Measurements from ENCODE around the gene ZMYND8. TPM values are rescaled to one million over a fixed set of nuclear protein-coding genes. Genes with fewer than 3 reads are reported as not detected.
"Not testable (repeated sequence)": the region's sequence is repeated elsewhere in the genome, so short reads cannot be mapped to it uniquely, and the experiment has no call there.

ZMYND8 gene
- total RNA-seq, 1 donor from 2014 or later: 109 TPM

DNA sequence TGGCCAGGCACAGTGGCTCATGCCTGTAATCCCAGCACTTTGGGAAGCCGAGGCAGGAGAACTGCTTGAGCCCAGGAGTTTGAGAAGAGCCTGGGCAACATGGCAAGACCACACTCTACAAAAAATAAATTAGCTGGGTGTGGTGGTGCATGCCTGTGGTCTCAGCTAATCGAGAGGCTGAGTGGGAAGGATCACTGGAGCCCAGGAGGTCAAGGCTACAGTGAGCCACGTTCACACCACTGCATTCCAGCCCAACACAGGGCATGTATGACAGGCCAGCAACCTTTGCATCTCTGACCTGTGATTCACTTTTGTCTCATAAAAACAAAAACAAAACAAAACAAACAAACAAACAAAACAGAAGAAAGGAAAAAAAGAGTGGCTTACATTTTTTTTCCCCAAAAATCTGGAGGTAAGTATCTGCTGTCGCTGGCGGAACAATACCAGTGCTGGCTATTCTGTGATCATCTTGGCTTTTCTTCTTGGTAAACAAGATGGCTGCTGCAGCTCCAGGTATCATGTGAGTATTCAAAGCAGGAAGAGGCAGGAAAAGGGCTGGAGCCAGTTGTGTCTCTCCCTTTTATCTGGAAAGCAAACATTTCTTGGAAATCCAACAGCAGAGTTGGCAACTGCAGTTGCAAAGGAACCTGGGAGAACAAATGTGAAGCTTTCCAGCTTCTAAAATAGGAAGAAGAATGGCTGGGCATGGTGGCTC, 40.4 kb upstream of the ZMYND8 start:
- Mint-ChIP-seq H3K36me3 (ENCODE audit: low read depth, unreplicated experiment) (no peaks in the 10 kb centered on the region), H3K4me3 (ENCODE audit: unreplicated experiment) (no peak overlapping the region), H3K27me3 (ENCODE audit: unreplicated experiment) (peaks cover 3% of the 10 kb centered on the region), H3K27ac (ENCODE audit: unreplicated experiment) (no peak overlapping the region), H3K9me3 (ENCODE audit: unreplicated experiment) (no peaks in the 10 kb centered on the region), H3K4me1 (ENCODE audit: unreplicated experiment) (peaks cover 3% of the 10 kb centered on the region)
- DNase-seq (ENCODE audit: low spot score): no peak
- TF ChIP-seq, protein P1, sequence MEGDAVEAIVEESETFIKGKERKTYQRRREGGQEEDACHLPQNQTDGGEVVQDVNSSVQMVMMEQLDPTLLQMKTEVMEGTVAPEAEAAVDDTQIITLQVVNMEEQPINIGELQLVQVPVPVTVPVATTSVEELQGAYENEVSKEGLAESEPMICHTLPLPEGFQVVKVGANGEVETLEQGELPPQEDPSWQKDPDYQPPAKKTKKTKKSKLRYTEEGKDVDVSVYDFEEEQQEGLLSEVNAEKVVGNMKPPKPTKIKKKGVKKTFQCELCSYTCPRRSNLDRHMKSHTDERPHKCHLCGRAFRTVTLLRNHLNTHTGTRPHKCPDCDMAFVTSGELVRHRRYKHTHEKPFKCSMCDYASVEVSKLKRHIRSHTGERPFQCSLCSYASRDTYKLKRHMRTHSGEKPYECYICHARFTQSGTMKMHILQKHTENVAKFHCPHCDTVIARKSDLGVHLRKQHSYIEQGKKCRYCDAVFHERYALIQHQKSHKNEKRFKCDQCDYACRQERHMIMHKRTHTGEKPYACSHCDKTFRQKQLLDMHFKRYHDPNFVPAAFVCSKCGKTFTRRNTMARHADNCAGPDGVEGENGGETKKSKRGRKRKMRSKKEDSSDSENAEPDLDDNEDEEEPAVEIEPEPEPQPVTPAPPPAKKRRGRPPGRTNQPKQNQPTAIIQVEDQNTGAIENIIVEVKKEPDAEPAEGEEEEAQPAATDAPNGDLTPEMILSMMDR (IDR thresholded peaks at IDR 0.05; ENCODE audit: unreplicated experiment): no peak

DNA sequence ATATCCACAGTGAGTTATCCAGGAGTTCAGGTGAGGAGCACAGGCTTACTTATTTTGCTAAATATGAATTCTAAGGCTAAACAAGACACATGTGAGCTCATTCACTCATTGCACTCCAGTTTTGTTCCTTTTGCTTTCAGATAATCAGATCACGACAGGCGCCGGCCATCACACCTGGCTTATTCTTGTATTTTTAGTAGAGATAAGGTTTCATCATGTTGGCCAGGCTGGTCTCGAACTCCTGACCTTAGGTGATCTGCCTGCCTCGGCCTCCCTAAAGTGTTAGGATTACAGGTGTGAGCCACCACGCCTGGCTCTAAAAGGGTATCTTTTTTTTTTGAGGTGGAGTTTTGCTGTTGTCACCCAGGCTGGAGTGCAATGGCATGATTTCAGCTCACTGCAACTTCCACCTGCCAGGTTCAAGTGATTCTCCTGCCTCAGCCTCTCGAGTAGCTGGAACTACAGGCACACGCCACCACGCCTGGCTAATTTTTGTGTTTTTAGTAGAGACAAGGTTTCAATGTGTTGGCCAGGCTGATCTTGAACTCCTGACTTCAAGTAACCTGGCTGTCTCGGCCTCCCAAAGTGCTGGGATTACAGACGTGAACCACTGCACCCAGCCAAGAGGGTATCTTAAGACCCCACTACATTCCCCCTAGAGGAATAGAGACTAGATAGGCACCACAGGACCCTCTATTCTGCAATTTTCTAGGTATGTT, 37.5 kb upstream of the ZMYND8 start:
- not testable (repeated sequence) for H3K4me3 Mint-ChIP-seq (ENCODE audit: unreplicated experiment); DNase-seq (ENCODE audit: low spot score); H3K36me3 Mint-ChIP-seq (ENCODE audit: low read depth, unreplicated experiment); H3K9me3 Mint-ChIP-seq (ENCODE audit: unreplicated experiment); H3K4me1 Mint-ChIP-seq (ENCODE audit: unreplicated experiment); H3K27ac Mint-ChIP-seq (ENCODE audit: unreplicated experiment); H3K27me3 Mint-ChIP-seq (ENCODE audit: unreplicated experiment)

- TF ChIP-seq, protein P1 (IDR thresholded peaks at IDR 0.05; ENCODE audit: unreplicated experiment): no peak
- no peak for DNase-seq (ENCODE audit: low spot score)
- Mint-ChIP-seq H3K36me3 (ENCODE audit: low read depth, unreplicated experiment) (no peaks in the 10 kb centered on the region), H3K4me1 (ENCODE audit: unreplicated experiment) (peaks cover 3% of the 10 kb centered on the region), H3K9me3 (ENCODE audit: unreplicated experiment) (no peaks in the 10 kb centered on the region), H3K4me3 (ENCODE audit: unreplicated experiment) (no peak overlapping the region), H3K27ac (ENCODE audit: unreplicated experiment) (no peak overlapping the region), H3K27me3 (ENCODE audit: unreplicated experiment) (peaks cover 3% of the 10 kb centered on the region)
Observed at GRCh38 chr20:47392721-47393073, 36.2 kb upstream of the ZMYND8 start.

DNA sequence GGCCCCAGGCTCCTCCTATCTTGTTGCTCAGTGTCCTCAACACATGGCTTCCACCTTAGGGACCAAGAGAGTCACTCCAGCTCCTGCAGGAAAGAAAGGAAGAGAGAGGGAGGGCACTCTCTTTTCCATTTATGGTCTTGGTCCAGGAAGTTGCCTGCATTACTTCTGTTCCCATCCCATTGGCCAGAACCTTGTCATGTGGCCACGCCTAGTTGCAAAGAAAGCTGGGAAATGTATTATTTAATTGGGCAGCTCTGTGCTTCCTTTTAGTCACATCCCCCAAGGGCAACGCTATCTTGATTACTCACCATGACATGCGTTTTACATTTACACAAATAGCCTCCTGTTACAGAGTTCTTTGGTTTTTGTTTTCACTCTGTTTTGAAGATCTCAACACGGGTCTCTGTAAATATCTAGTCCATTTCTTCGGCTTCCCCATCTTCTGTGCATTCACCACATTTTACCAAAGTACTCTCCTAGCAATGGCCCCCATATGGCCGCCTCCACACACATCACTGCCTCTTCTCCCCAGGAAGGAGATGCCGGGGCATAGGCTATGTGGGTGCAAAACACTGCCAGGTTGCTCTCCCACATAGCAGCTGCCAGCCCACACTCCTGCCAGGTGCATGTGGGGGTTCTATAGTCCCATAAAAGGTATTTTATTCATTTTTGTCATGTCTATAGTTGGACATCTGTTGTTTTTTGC, 35.7 kb upstream of the ZMYND8 start:
- Mint-ChIP-seq H3K4me1 (ENCODE audit: unreplicated experiment) (peaks cover 3% of the 10 kb centered on the region), H3K27ac (ENCODE audit: unreplicated experiment) (no peak overlapping the region), H3K36me3 (ENCODE audit: low read depth, unreplicated experiment) (no peaks in the 10 kb centered on the region), H3K27me3 (ENCODE audit: unreplicated experiment) (peaks cover 3% of the 10 kb centered on the region), H3K4me3 (ENCODE audit: unreplicated experiment) (no peak overlapping the region), H3K9me3 (ENCODE audit: unreplicated experiment) (no peaks in the 10 kb centered on the region)
- TF ChIP-seq, protein P1 (IDR thresholded peaks at IDR 0.05; ENCODE audit: unreplicated experiment): no peak
- DNase-seq (ENCODE audit: low spot score): no peak

GRCh38 chr20:47391276-47392010, 34.9 kb upstream of the ZMYND8 start:
- Mint-ChIP-seq H3K9me3 (ENCODE audit: unreplicated experiment) (no peaks in the 10 kb centered on the region), H3K36me3 (ENCODE audit: low read depth, unreplicated experiment) (no peaks in the 10 kb centered on the region), H3K27me3 (ENCODE audit: unreplicated experiment) (peaks cover 3% of the 10 kb centered on the region), H3K27ac (ENCODE audit: unreplicated experiment) (no peak overlapping the region), H3K4me1 (ENCODE audit: unreplicated experiment) (peaks cover 3% of the 10 kb centered on the region), H3K4me3 (ENCODE audit: unreplicated experiment) (no peak overlapping the region)
- TF ChIP-seq, protein P1 (IDR thresholded peaks at IDR 0.05; ENCODE audit: unreplicated experiment): no peak
- DNase-seq (ENCODE audit: low spot score): no peak
